Measurements from ENCODE around the gene TRAPPC14.

- TF ChIP-seq CTCF (IDR thresholded peaks at IDR 0.05) (no peak), POLR2A (IDR thresholded peaks at IDR 0.05) (no peak)
Measured at GRCh38 chr7:100176096-100177044, 17.8 kb upstream of the TRAPPC14 start.
